Measurements from ENCODE around the gene SYNPR. TPM values are rescaled to one million over a fixed set of nuclear protein-coding genes. Genes with fewer than 3 reads are reported as not detected.

Gene SYNPR
- total RNA-seq, 2 experiments from 2014 or later = not detected

DNA sequence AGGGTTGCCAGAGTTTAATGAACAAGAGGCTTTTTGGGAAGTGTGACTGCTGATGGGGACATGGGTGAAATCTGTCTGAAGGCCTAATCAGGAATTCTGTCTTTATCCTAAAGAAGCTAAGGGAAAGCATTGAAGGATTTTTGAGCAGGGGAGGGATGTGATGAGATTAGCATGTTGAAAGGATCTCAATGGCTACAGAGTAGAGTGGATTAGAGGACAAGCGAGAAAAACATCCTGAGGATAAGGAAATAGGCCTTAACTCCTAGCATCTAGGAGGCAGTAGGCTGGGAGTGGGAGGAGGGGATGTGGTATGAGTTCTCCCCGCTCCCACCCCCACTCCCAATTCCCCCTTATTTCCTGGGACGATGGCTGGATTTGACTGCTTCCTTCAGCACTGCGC, 339.3 kb downstream of the SYNPR start:
- Histone ChIP-seq H3K79me2 (ENCODE audit: insufficient read depth, low read depth, low read length) (no peaks in the 10 kb centered on the region), H3K36me3 (ENCODE audit: insufficient read depth, low read length) (no peaks in the 10 kb centered on the region), H2AFZ (ENCODE audit: low read length) (no peak overlapping the region), H3K4me2 (ENCODE audit: low read length) (no peak overlapping the region), H3K9me3 (ENCODE audit: low read length) (no peaks in the 10 kb centered on the region), H3K9me2 (ENCODE audit: insufficient read depth, low read length) (no peaks in the 10 kb centered on the region), H3K4me3 (ENCODE audit: low read depth, low read length, poor library complexity, severe bottlenecking) (no peak overlapping the region), H4K20me1 (ENCODE audit: insufficient read depth, low read length) (no peaks in the 10 kb centered on the region), H3K4me1 (ENCODE audit: insufficient read depth, low read length, poor library complexity, severe bottlenecking) (no peaks in the 10 kb centered on the region), H3K27ac (ENCODE audit: low read depth, low read length, poor library complexity, severe bottlenecking) (no peak overlapping the region)
- ChIA-PET POLR2A (no interaction called here), CTCF (ENCODE audit: unreplicated experiment) (no interaction called here)
- no peak for TF ChIP-seq EZH2phosphoT487 (IDR thresholded peaks at IDR 0.05; ENCODE audit: borderline replicate concordance, low read depth, low read length)
- TF ChIP-seq, protein P1, sequence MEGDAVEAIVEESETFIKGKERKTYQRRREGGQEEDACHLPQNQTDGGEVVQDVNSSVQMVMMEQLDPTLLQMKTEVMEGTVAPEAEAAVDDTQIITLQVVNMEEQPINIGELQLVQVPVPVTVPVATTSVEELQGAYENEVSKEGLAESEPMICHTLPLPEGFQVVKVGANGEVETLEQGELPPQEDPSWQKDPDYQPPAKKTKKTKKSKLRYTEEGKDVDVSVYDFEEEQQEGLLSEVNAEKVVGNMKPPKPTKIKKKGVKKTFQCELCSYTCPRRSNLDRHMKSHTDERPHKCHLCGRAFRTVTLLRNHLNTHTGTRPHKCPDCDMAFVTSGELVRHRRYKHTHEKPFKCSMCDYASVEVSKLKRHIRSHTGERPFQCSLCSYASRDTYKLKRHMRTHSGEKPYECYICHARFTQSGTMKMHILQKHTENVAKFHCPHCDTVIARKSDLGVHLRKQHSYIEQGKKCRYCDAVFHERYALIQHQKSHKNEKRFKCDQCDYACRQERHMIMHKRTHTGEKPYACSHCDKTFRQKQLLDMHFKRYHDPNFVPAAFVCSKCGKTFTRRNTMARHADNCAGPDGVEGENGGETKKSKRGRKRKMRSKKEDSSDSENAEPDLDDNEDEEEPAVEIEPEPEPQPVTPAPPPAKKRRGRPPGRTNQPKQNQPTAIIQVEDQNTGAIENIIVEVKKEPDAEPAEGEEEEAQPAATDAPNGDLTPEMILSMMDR (conservative IDR thresholded peaks at IDR 0.05; ENCODE audit: low read length) = no peak
- BruUV-seq (replicated peaks) = no TSS peak
- intact Hi-C loops (cut with micrococcal nuclease; ENCODE audit: unreplicated experiment) = no loop called here
- no peak for DNase-seq (ENCODE audit: low spot score)

DNA sequence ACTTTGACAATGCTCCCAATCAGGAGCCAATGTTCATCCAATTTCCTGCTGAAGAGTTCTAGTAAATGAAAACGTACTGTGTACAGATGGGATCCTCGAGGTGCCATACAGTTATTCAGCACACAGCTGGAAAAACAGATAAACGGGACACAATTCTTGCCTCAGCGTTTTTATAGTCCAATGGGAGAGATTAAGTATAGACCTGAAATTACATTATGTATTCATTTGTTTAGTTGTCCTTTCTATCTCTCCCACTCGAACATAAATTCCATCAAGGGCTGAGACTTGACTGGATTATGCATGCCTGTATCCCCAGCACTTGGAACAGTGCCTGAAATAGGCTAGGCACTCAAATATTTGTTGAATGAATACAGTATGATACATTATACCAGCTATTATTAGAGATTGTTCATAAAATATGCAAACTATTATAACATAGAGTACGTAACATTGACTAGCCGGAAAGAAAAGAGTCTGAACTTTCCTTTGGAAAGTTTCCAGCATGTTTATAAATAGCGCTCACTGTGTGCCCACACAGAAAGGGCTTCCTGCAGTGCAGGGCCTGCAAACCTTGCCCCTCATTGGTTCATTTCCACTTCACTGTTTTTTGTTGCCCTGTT, 346.9 kb downstream of the SYNPR start:
- H3K4me1 ChIP-seq (ENCODE audit: insufficient read depth, low read length, poor library complexity, severe bottlenecking) = no peaks in the 10 kb centered on the region
- H4K20me1 ChIP-seq (ENCODE audit: insufficient read depth, low read length) = no peaks in the 10 kb centered on the region
- no peak overlapping the region for H3K27ac ChIP-seq (ENCODE audit: low read depth, low read length, poor library complexity, severe bottlenecking)
- no peaks in the 10 kb centered on the region for H3K36me3 ChIP-seq (ENCODE audit: insufficient read depth, low read length)
- H3K9me2 ChIP-seq (ENCODE audit: insufficient read depth, low read length) = no peaks in the 10 kb centered on the region
- POLR2A ChIA-PET = no interaction called here
- H3K4me2 ChIP-seq (ENCODE audit: low read length) = no peak overlapping the region
- BruUV-seq (replicated peaks) = no TSS peak
- CTCF ChIA-PET (ENCODE audit: unreplicated experiment) = no interaction called here
- H3K79me2 ChIP-seq (ENCODE audit: insufficient read depth, low read depth, low read length) = no peaks in the 10 kb centered on the region
- H2AFZ ChIP-seq (ENCODE audit: low read length) = no peak overlapping the region
- intact Hi-C loops (cut with micrococcal nuclease; ENCODE audit: unreplicated experiment) = no loop called here
- no peak for DNase-seq (ENCODE audit: low spot score)
- H3K9me3 ChIP-seq (ENCODE audit: low read length) = no peaks in the 10 kb centered on the region
- no peak overlapping the region for H3K4me3 ChIP-seq (ENCODE audit: low read depth, low read length, poor library complexity, severe bottlenecking)
- no peak for TF ChIP-seq EZH2phosphoT487 (IDR thresholded peaks at IDR 0.05; ENCODE audit: borderline replicate concordance, low read depth, low read length)
- TF ChIP-seq, protein P1 (conservative IDR thresholded peaks at IDR 0.05; ENCODE audit: low read length) = no peak

DNA sequence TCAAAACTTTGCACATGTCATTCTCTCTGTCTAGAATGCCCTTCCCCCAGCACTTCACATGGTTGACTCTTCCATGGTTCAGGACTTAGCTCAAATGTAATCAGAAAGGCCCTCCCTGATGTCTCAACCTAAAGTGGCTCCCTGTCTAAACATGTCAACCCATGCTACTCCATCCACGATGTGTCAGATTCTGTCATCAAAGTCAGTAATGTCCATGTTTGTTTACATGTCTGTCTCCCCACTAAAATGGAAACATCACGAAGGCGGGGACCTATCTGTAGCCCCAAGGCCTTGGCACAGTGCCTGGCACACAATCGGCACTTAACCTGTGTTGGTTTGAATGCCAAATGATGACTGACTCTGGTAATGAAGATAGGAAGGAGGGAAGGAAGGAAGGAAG, 353.6 kb downstream of the SYNPR start:
- ChIA-PET CTCF (ENCODE audit: unreplicated experiment) (no interaction called here), POLR2A (no interaction called here)
- Histone ChIP-seq H4K20me1 (ENCODE audit: insufficient read depth, low read length) (no peaks in the 10 kb centered on the region), H3K4me1 (ENCODE audit: insufficient read depth, low read length, poor library complexity, severe bottlenecking) (no peaks in the 10 kb centered on the region), H3K79me2 (ENCODE audit: insufficient read depth, low read depth, low read length) (no peaks in the 10 kb centered on the region), H3K27ac (ENCODE audit: low read depth, low read length, poor library complexity, severe bottlenecking) (no peak overlapping the region), H3K9me3 (ENCODE audit: low read length) (no peaks in the 10 kb centered on the region), H2AFZ (ENCODE audit: low read length) (no peak overlapping the region), H3K9me2 (ENCODE audit: insufficient read depth, low read length) (no peaks in the 10 kb centered on the region), H3K36me3 (ENCODE audit: insufficient read depth, low read length) (no peaks in the 10 kb centered on the region), H3K4me2 (ENCODE audit: low read length) (no peak overlapping the region), H3K4me3 (ENCODE audit: low read depth, low read length, poor library complexity, severe bottlenecking) (no peak overlapping the region)
- intact Hi-C loops (cut with micrococcal nuclease; ENCODE audit: unreplicated experiment) = no loop called here
- BruUV-seq (replicated peaks) = no TSS peak
- no peak for DNase-seq (ENCODE audit: low spot score)
- TF ChIP-seq, protein P1 (conservative IDR thresholded peaks at IDR 0.05; ENCODE audit: low read length) = no peak
- TF ChIP-seq EZH2phosphoT487 (IDR thresholded peaks at IDR 0.05; ENCODE audit: borderline replicate concordance, low read depth, low read length) = no peak

All from OCI-LY7 (cell line).